Hematopoietic multipotent progenitor cell treated with erythropoietin and hydrocortisone succinate and interleukin-3 and kit ligand, for 8 days (in vitro differentiated cells): Measurements from ENCODE around the gene SVIL.

Experiments used
- DNase-seq: peaks from one replicate; pipeline ENCODE4 v3.0.0-alpha.2; 2015

Gene SVIL

GRCh38 chr10:29634764-29635625, at the start of gene SVIL:
Gene SVIL (minus strand): TSS chr10:29634971. CDS start chr10:29555058, 79,913 bp downstream.
- no peak for DNase-seq

- DNase-seq: peak; percentile 47
These were observed 47.1 kb upstream of the SVIL start for GRCh38 chr10:29681676-29682448.

GRCh38 chr10:29680091-29680490, 45.3 kb upstream of the SVIL start:
- DNase-seq: no peak

- DNase-seq: no peak
These were observed 42.0 kb upstream of the SVIL start for GRCh38 chr10:29676732-29677131.

- no peak for DNase-seq
These were observed 41.2 kb upstream of the SVIL start for GRCh38 chr10:29675984-29676383.

GRCh38 chr10:29671968-29672367, 37.2 kb upstream of the SVIL start:
- DNase-seq: no peak

GRCh38 chr10:29671228-29671780, 36.5 kb upstream of the SVIL start:
- no peak for DNase-seq

- DNase-seq: no peak
These were observed 36.0 kb upstream of the SVIL start for GRCh38 chr10:29670761-29671160.

- no peak for DNase-seq
These were observed 34.4 kb upstream of the SVIL start for GRCh38 chr10:29669149-29669548.

- no peak for DNase-seq
These were observed 33.9 kb upstream of the SVIL start for GRCh38 chr10:29668628-29669027.

- no peak for DNase-seq
These were observed 32.4 kb upstream of the SVIL start for GRCh38 chr10:29667191-29667590.

GRCh38 chr10:29666201-29666600, 31.4 kb upstream of the SVIL start:
- DNase-seq: no peak

- DNase-seq: no peak
These were observed 28.9 kb upstream of the SVIL start for GRCh38 chr10:29663718-29664117.

- DNase-seq: peak; percentile 8
These were observed 24.5 kb upstream of the SVIL start for GRCh38 chr10:29658984-29659965.

- DNase-seq: no peak
These were observed 23.0 kb upstream of the SVIL start for GRCh38 chr10:29657719-29658274.

GRCh38 chr10:29656451-29656992, 21.8 kb upstream of the SVIL start:
- DNase-seq: no peak

GRCh38 chr10:29652192-29652591, 17.4 kb upstream of the SVIL start:
- no peak for DNase-seq

GRCh38 chr10:29651767-29652166, 17.0 kb upstream of the SVIL start:
- DNase-seq: no peak

- DNase-seq: no peak
These were observed 15.8 kb upstream of the SVIL start for GRCh38 chr10:29650552-29650944.

GRCh38 chr10:29649561-29650551, 15.1 kb upstream of the SVIL start:
- DNase-seq: no peak

GRCh38 chr10:29648983-29649268, 14.2 kb upstream of the SVIL start:
- no peak for DNase-seq
